ENCODE measurements around the gene HMCN2.

Gene HMCN2

DNA sequence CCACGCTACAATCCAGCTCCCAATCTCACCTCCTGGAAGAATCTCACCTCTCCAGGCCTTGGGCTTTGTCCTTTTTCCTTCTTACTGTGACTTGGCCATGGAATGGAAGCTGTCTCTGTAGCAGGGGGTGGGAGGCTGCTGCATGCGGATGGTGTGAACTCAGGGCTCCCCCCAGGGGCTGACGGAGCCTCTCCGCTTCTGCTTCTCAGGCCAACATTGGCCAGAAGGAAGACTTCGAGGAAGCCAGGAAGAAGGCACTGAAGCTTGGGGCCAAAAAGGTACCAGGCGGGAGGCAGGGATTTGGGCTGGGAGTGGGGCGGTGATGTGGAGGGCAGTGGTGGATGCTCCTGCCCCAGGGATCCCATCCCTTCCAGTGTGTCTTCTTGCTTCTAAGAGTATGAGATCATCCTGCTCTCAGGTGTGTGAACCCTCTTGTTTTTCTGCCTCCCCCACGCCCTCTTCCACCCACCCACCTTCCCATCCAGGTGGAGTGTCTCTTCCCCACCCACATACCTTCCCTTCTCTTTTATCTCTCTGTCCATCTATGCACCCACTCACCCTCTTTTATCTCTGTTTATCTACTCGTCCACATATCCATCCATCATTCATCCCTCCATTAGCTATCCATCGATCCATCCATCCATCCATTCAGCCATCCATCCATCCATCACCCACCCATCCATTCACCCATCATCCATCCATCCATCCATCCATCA lies 188.7 kb downstream of the HMCN2 start:
- no peak for DNase-seq

GRCh38 chr9:130454812-130455325 lies 189.3 kb downstream of the HMCN2 start:
- DNase-seq = no peak

DNA sequence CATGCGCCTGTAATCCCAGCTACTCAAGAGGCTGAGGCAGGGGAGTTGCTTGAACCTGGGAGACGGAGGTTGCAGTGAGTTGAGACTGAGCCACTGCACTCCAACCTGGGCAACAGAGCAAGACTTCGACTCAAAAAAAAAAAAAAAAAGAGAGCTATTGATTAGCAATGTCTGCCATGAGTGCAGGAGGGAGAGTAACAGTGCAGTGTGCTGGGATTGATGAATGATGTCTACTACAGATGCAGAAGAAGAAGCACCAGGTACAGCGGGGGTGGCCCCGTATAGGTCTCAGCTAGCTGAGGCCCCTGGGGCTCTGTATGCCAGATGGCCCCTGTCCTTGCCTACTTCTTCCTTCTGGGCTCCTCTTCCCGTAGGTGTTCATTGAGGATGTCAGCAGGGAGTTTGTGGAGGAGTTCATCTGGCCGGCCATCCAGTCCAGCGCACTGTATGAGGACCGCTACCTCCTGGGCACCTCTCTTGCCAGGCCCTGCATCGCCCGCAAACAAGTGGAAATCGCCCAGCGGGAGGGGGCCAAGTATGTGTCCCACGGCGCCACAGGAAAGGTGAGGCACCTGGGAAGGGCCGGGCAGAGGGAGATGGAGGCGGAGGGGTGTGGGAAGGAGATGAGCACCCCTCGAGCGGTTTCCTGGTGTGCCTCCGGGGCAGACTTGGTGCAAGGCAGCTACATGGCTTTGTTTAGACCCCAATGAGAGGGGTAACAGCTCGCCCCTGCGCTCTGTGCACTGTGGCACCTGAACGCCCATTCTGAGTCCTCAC lies 192.7 kb downstream of the HMCN2 start:
- DNase-seq = no peak

DNA sequence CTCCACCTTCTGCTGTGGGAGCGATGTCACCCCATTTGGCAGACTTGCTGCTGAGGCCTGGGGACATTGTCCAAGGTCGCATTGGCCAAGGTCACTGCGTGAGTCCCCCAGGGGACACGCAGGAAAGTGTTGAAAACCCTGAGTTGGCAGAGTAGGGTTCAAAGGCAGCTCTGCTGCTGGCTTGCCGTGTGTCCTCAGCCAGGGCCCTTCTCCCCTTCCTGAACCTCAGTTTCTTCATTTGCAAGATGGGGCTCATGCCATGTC lies 193.2 kb downstream of the HMCN2 start:
- DNase-seq = no peak

GRCh38 chr9:130459151-130459550 lies 193.6 kb downstream of the HMCN2 start:
- DNase-seq = no peak

- no peak for DNase-seq
Observed at GRCh38 chr9:130459941-130460669, 194.5 kb downstream of the HMCN2 start.

DNA sequence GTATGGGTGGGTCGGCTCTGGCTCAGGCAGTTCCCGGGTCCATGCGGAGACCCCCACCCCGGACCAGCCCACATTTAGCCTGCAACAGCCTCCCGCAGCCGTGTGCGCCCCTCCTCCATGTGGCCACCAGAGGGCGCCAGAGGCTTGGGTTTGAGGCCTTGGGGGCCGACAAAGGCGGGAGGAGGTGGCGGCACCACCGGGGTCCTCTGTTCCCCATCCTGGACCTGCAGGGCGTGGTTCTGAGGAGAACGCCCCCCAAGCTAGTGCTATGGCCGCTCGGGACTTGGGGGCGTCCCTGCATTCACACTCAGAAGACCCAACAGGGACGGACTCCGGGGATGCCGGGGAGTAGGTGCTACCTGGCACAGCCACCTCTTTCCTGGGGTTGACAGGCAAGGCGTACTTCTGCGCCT lies 195.7 kb downstream of the HMCN2 start:
- peak; percentile 60 to 65 for DNase-seq

DNA sequence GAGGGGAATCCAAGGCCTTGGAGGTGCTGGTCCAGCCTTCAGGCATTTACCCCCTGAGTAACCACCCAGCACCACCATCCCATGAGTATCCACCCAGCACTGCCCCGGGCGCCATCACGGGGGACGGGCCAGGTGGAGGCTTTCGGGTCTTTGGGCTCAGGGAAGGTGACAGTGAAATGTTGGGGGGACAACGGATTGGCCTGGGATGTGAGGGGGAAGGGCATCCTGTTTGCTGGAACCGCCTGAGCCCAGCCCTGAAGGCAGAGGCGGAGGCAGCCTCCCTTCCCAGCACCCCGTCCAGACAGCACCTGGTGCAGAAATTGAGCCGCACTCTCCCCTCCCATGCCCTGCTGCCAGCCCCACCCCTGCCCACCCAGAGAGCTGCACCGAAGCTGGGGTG lies 196.2 kb downstream of the HMCN2 start:
- DNase-seq = no peak

- no peak for DNase-seq
Observed at GRCh38 chr9:130462685-130463540, 197.4 kb downstream of the HMCN2 start.

- no peak for DNase-seq
Observed at GRCh38 chr9:130463763-130464745, 198.5 kb downstream of the HMCN2 start.

DNA sequence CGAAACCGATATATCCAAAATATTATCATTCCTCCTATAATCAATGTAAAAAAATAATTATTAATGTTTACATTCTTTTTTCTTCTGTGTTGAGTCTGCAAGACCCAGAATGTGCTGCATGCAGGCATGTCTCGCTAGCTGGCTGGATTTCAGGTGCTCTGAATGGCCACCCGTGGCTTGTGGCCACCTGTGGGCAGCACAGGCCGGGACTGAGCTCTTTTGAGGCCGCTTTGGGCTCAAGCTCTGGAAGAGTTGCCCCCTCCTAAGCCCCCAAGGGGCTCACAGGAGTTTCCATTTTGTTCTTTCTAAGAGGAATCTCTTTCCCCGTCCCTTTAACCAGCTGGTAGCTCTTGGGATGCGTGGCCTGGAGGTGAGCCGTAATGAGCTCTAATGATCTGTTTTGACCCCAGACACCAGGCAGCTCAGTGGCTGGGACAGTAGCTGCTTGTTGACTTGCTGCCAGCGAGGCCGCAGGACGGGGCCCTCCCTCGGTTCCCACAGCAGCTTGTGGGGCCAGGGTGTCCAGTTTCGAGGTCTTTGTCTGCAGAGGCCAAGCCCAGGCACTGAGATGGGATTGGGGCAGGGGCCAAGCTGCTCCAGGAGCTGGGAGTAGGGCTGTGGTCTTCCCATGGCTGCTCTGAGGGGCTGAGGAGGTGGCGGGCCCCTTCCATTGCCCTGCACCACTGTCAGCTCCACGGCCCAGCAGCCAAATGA lies 200.0 kb downstream of the HMCN2 start:
- no peak for DNase-seq

DNA sequence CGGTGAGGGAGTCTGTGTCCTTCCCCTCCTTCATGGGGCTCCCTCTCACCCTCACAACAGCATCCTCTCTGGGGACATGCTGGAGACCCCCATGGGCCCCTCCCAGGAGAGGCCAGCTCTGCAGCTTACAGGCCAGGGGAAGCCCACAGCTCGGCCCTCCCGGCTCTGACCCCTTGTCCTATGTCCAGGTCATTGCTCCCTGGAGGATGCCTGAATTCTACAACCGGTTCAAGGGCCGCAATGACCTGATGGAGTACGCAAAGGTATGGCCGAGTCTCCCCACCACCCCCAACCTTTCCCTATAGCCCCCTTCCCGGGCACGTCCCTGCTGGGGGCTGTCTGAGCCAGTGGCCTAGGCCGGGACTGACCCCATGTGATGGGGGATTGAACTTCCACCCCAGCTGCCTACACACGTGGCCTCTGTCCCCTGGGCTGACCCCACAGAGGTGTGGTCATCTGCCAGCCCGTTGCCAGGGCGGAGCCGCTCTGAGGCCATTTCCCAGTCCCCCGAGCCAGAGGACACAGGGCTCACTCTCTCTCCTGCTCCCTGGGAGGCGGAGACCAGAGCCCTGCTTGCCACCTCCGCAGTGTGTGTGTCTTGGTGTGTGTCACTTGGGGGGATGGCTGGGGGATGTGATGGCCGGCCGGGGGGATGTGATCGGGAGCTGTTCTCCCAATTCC lies 201.1 kb downstream of the HMCN2 start:
- DNase-seq = no peak

DNA sequence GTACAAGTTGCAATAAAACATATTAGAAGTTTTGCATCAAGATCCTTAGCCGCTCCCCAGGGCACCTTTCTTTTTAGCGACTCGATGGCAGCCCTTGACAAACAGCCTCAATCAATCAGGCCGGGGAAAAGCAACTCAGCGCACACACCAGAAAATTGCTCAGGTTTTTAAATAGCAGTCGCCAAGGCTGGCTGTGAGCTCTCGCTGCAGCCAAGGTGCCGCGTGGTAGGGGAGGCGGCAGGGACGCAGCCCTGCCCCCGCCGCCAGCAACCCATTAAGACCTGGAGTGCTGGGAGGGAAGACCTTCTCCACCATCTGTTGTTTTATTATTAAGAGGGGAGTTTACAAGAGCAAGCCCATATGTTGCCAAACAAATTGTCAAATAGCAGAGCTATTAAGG lies 201.8 kb downstream of the HMCN2 start:
- DNase-seq = no peak

DNA sequence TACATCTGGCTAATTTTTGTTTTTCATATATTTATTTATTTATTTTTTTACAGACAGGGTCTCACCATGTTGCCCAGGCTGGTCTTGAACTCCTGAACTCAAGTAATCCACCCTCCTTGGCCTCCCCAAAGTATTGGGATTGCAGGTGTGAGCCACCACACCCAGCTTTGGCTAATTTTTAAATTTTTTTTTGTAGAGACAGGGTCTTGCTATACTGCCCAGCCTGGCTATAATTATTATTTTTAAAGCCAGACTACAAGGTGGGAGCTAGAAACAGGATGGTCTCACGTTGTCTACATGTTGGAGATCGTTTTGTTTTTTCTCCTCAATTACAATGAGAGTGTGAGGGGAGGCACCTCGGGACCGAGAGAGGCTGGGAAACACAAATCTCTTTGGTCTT lies 203.0 kb downstream of the HMCN2 start:
- DNase-seq = no peak

DNA sequence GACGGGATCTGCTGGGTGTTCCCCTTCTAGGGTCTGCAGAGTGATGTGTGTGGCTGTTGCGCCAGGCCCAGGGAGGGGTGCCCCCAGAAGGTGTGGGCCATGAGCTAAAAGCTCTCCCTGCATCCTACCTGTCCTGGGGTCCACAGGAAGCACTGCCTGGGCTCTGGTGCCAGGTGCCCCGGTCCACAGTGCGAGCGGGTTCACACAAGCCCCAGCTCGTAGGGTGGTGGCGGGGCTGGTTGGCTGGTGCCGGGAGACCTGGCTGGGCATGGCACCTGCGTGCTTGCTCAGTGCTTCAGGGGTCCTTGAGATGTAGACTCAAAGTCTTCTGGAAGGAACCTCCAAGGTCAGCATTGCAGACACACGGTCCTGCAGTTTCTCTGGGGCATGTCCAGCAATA lies 204.7 kb downstream of the HMCN2 start:
- no peak for DNase-seq

DNA sequence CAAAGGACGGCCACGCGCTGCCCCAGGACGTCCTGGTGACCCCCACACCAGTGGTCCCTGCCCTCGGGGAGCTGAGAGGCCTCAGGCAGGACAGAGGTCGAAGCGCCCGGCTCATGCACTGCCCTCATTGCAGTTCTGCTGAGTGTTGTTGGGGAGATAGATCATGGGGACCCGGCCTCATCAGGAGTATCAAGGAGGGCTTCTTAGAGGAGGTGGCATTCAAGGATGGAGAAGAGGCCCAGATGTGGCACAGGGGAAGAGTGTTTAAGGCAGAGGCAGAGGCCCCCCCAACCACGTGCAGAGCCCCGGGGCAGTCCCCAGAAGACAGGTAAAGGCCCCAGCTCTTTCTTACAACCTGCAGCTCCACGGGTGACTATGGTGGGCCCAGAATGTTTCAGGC lies 205.4 kb downstream of the HMCN2 start:
- DNase-seq = no peak

DNA sequence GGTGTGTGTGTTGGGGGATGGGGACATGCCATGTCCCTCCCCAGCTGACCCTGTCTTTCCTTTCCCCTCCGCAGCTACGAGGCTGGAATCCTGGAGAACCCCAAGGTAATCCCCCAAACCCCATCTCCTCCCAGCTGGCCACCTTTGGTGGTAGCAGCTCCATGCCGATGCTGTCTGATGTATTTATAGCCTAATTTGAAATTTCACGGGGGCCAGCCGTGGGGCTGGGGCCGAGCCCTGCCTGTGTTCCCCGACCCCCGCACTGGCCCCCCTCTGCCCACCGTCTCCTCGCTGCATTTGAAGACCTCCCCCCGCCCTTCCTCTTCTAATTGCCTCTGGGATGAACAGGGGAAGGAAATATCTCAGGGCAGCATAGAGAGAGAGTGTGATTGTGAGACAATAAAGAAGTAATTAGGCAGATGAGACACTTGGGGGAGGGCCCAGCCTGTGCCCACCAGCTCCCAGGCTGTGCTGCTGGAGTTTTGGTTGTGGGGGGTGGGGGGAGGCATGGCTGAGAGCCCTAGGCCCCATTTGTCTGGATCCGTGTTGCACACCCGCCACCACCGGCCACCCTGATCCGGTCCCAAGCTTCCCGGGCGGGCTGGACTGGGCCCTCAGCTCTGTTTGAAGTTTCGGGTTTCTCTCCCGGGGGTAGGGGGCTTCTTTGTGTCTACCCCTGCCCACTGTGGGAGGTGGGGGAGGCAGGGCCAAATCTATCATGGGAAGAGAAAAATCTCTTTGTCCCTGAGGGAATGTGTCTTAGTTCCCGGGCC lies 206.0 kb downstream of the HMCN2 start:
- no peak for DNase-seq

GRCh38 chr9:130472184-130472705 lies 206.7 kb downstream of the HMCN2 start:
- DNase-seq = no peak

- DNase-seq = no peak
Observed at GRCh38 chr9:130473009-130473408, 207.4 kb downstream of the HMCN2 start.

All from CD4-positive, alpha-beta T cell treated with Interleukin-1 beta for 1 hour (primary cell).